ENCODE data around the gene MLH3. TPM values are rescaled to one million over a fixed set of nuclear protein-coding genes. Genes with fewer than 3 reads are reported as not detected.

MLH3 gene
- total RNA-seq, 1 donor from 2014 or later = 33.4 TPM

- peaks cover 86% of the 10 kb centered on the region for H3K36me3 ChIP-seq
- DNase-seq (no peak), ATAC-seq (no peak)
- H3K4me1 ChIP-seq = no peaks in the 10 kb centered on the region
- H3K9me3 ChIP-seq = no peaks in the 10 kb centered on the region
- H3K27me3 ChIP-seq = no peaks in the 10 kb centered on the region
- intact Hi-C loops (cut with DNase I) = loop anchor here (10.0 kb wide), 2 partner anchors 143 to 173 kb away; no protein-coding TSS in a partner anchor
- no peak overlapping the region for H3K27ac ChIP-seq
- H3K4me3 ChIP-seq = no peak overlapping the region
- no peak for TF ChIP-seq CTCF (IDR thresholded peaks at IDR 0.05)
These were observed 36.9 kb upstream of the MLH3 start for GRCh38 chr14:75088153-75088552.

GRCh38 chr14:75084513-75084912 is 33.2 kb upstream of the MLH3 start:
- Histone ChIP-seq H3K36me3 (peaks cover 52% of the 10 kb centered on the region), H3K4me1 (no peaks in the 10 kb centered on the region), H3K27ac (no peak overlapping the region), H3K4me3 (no peak overlapping the region), H3K27me3 (no peaks in the 10 kb centered on the region), H3K9me3 (no peaks in the 10 kb centered on the region)
- DNase-seq (no peak), ATAC-seq (peak; percentile 26)
- intact Hi-C loops (cut with DNase I) = loop anchor here (10.0 kb wide), 2 partner anchors 140 to 170 kb away; no protein-coding TSS in a partner anchor
- TF ChIP-seq CTCF (IDR thresholded peaks at IDR 0.05) = no peak

- H3K27me3 ChIP-seq = no peaks in the 10 kb centered on the region
- no peak overlapping the region for H3K4me3 ChIP-seq
- H3K36me3 ChIP-seq = peaks cover 51% of the 10 kb centered on the region
- H3K27ac ChIP-seq = no peak overlapping the region
- H3K9me3 ChIP-seq = no peaks in the 10 kb centered on the region
- TF ChIP-seq CTCF (IDR thresholded peaks at IDR 0.05) = no peak
- ATAC-seq (no peak), DNase-seq (no peak)
- intact Hi-C loops (cut with DNase I) = loop anchor here (10.0 kb wide), 2 partner anchors 138 to 168 kb away; no protein-coding TSS in a partner anchor
- H3K4me1 ChIP-seq = no peaks in the 10 kb centered on the region
These were observed 32.0 kb upstream of the MLH3 start for GRCh38 chr14:75083271-75083670.

GRCh38 chr14:75081660-75082229 is 30.5 kb upstream of the MLH3 start:
- H3K4me3 ChIP-seq = no peak overlapping the region
- H3K4me1 ChIP-seq = no peaks in the 10 kb centered on the region
- peaks cover 36% of the 10 kb centered on the region for H3K36me3 ChIP-seq
- H3K9me3 ChIP-seq = no peaks in the 10 kb centered on the region
- TF ChIP-seq CTCF (IDR thresholded peaks at IDR 0.05) = no peak
- ATAC-seq (no peak), DNase-seq (no peak)
- H3K27ac ChIP-seq = no peak overlapping the region
- no peaks in the 10 kb centered on the region for H3K27me3 ChIP-seq
- intact Hi-C loops (cut with DNase I) = loop anchor here (10.0 kb wide), 2 partner anchors 137 to 167 kb away; no protein-coding TSS in a partner anchor

- DNase-seq (no peak), ATAC-seq (no peak)
- no peak overlapping the region for H3K4me3 ChIP-seq
- no peak overlapping the region for H3K27ac ChIP-seq
- H3K36me3 ChIP-seq = peaks cover 14% of the 10 kb centered on the region
- no peaks in the 10 kb centered on the region for H3K4me1 ChIP-seq
- no peaks in the 10 kb centered on the region for H3K27me3 ChIP-seq
- no peaks in the 10 kb centered on the region for H3K9me3 ChIP-seq
- intact Hi-C loops (cut with DNase I) = no loop called here
- TF ChIP-seq CTCF (IDR thresholded peaks at IDR 0.05) = no peak
These were observed 28.3 kb upstream of the MLH3 start for GRCh38 chr14:75079521-75079920.

All from upper lobe of right lung (tissue), 1 donor.